GM23338 (cell line): ENCODE measurements around the gene CADPS2. TPM values are rescaled to one million over a fixed set of nuclear protein-coding genes. Genes with fewer than 3 reads are reported as not detected.

Experiments
- ATAC-seq: fragments of 200-7000 bp; cut with Tn5 transposase; 3 replicates; pipeline ENCODE4 v1.9.1; 2020
- DNase-seq: peaks from one replicate; pipeline ENCODE4 v3.0.0-alpha.2; 2015; ENCODE audit warnings: low spot score
- H2AFZ ChIP-seq: fragments of 200-600 bp; sonication (generic); 2 replicates; pipeline ENCODE4 v1.8.0; 2016; ENCODE audit warnings: antibody characterized with exemption, mild to moderate bottlenecking, moderate library complexity
- H3F3A ChIP-seq: fragments of 200-600 bp; sonication (generic); replicated peaks from 2 replicates; pipeline ENCODE4 v1.8.0; 2017; ENCODE audit warnings: antibody characterized with exemption, mixed run types, low read depth
- H3K27ac ChIP-seq: fragments of 200-600 bp; sonication (generic); 2 replicates; pipeline ENCODE4 v1.6.1; 2016; ENCODE audit warnings: low read depth
- H3K27me3 ChIP-seq: fragments of 200-600 bp; sonication (generic); 2 replicates; pipeline ENCODE4 v1.8.0; 2016; ENCODE audit warnings: mild to moderate bottlenecking, mixed run types, moderate library complexity; ENCODE audit not compliant: insufficient read depth
- H3K36me3 ChIP-seq: fragments of 200-600 bp; sonication (generic); 2 replicates; pipeline ENCODE4 v1.8.0; 2016; ENCODE audit warnings: mild to moderate bottlenecking; ENCODE audit not compliant: insufficient read depth
- H3K4me1 ChIP-seq: fragments of 200-600 bp; sonication (generic); 2 replicates; pipeline ENCODE4 v1.8.0; 2016; ENCODE audit warnings: mild to moderate bottlenecking, moderate library complexity; ENCODE audit not compliant: insufficient read depth
- H3K4me2 ChIP-seq: fragments of 200-600 bp; sonication (generic); 2 replicates; pipeline ENCODE4 v1.7.1; 2017; ENCODE audit warnings: mixed run types
- H3K4me3 ChIP-seq: fragments of 200-600 bp; sonication (generic); 2 replicates; pipeline ENCODE4 v1.6.1; 2016; ENCODE audit warnings: mixed run types
- H3K79me2 ChIP-seq: fragments of 200-600 bp; sonication (generic); replicated peaks from 2 replicates; pipeline ENCODE4 v1.8.0; 2017; ENCODE audit warnings: mild to moderate bottlenecking; ENCODE audit not compliant: insufficient read depth
- H3K9me2 ChIP-seq: fragments of 200-600 bp; sonication (generic); 2 replicates; pipeline ENCODE4 v1.8.0; 2017; ENCODE audit not compliant: insufficient read depth
- H4K20me1 ChIP-seq: fragments of 200-600 bp; sonication (generic); replicated peaks from 2 replicates; pipeline ENCODE4 v1.8.0; 2017; ENCODE audit warnings: mild to moderate bottlenecking; ENCODE audit not compliant: insufficient read depth
- H3K27ac Mint-ChIP-seq: 2 replicates; pipeline ENCODE4 v1.8.0; 2020; ENCODE audit warnings: inconsistent platforms, mild to moderate bottlenecking, moderate library complexity, mixed read lengths
- H3K27me3 Mint-ChIP-seq: 3 replicates; pipeline ENCODE4 v1.8.0; 2022; ENCODE audit warnings: low read depth, mild to moderate bottlenecking, moderate library complexity, mixed read lengths, inconsistent platforms; ENCODE audit not compliant: insufficient read depth, poor library complexity
- H3K36me3 Mint-ChIP-seq: 3 replicates; pipeline ENCODE4 v1.8.0; 2021; ENCODE audit warnings: low read depth, mild to moderate bottlenecking, inconsistent platforms, moderate library complexity, mixed read lengths
- H3K4me1 Mint-ChIP-seq: 3 replicates; pipeline ENCODE4 v1.8.0; 2020; ENCODE audit warnings: mild to moderate bottlenecking, inconsistent platforms, mixed read lengths
- H3K4me3 Mint-ChIP-seq: 3 replicates; pipeline ENCODE4 v1.8.0; 2021; ENCODE audit warnings: moderate library complexity, mild to moderate bottlenecking, inconsistent platforms, mixed read lengths
- H3K9me3 Mint-ChIP-seq: 3 replicates; pipeline ENCODE4 v1.8.0; 2020; ENCODE audit warnings: moderate library complexity, mild to moderate bottlenecking, inconsistent platforms, mixed read lengths
- CREB1 ChIP-seq: fragments of 250-450 bp; sonication (Bioruptor Pico); IDR thresholded peaks from 2 replicates; pipeline ENCODE4 v1.5.0; 2020; ENCODE audit warnings: low read depth, mild to moderate bottlenecking, moderate library complexity
- EZH2 ChIP-seq: fragments of 200-600 bp; sonication (generic); IDR thresholded peaks from one replicate; pipeline ENCODE4 v1.8.0; 2017; ENCODE audit warnings: antibody characterized with exemption, mild to moderate bottlenecking, low read depth; ENCODE audit not compliant: unreplicated experiment
- EZH2phosphoT487 ChIP-seq: fragments of 200-600 bp; sonication (generic); IDR thresholded peaks from one replicate; pipeline ENCODE4 v1.8.1; 2018; ENCODE audit warnings: antibody characterized with exemption; ENCODE audit not compliant: unreplicated experiment
- JUNB ChIP-seq: IDR thresholded peaks from one replicate; pipeline ENCODE4 v1.6.1; 2016; ENCODE audit warnings: antibody characterized with exemption; ENCODE audit not compliant: unreplicated experiment
- NANOG ChIP-seq: IDR thresholded peaks from 2 replicates; pipeline ENCODE4 v1.6.1; 2016; ENCODE audit warnings: antibody characterized with exemption, borderline replicate concordance
- POLR2AphosphoS5 ChIP-seq: IDR thresholded peaks from 2 replicates; pipeline ENCODE4 v1.6.1; 2016; ENCODE audit warnings: antibody characterized with exemption, low read depth
- STAT1 ChIP-seq: IDR thresholded peaks from one replicate; pipeline ENCODE4 v1.6.1; 2016; ENCODE audit warnings: antibody characterized with exemption; ENCODE audit not compliant: unreplicated experiment
- ZNF114 ChIP-seq: fragments of 250-450 bp; sonication (Bioruptor Pico); IDR thresholded peaks from 2 replicates; pipeline ENCODE4 v1.5.0; 2020; ENCODE audit warnings: mild to moderate bottlenecking, moderate library complexity
- ZNF331 ChIP-seq: fragments of 250-450 bp; sonication (Bioruptor Pico); IDR thresholded peaks from 2 replicates; pipeline ENCODE4 v1.5.0; 2020; ENCODE audit warnings: low read depth, mild to moderate bottlenecking, moderate library complexity
- polyA plus RNA-seq: library from polyadenylated mRNA; unstranded; fragments of >200 nt; fragmentation: Nextera tagmentation; extraction: Ambion mirVana; gene quantifications from 2 replicates; pipeline ENCODE4 v1.2.1, GENCODE V29; 2016
- total RNA-seq: library from RNA; depleted of rRNA; stranded (reverse); fragments of >200 nt; shearing (Covaris generic); gene quantifications from 2 replicates; pipeline ENCODE4 v1.2.3, GENCODE V29; 2014
- TF ChIP-seq, protein P1 (sequence below): fragments of 250-450 bp; sonication (Bioruptor Pico); IDR thresholded peaks from 2 replicates; pipeline ENCODE4 v1.5.0; 2020; ENCODE audit warnings: mild to moderate bottlenecking, moderate library complexity
- TF ChIP-seq, protein P2 (sequence below): IDR thresholded peaks from one replicate; pipeline ENCODE4 v1.6.1; 2018; ENCODE audit warnings: antibody characterized with exemption; ENCODE audit not compliant: unreplicated experiment
- TF ChIP-seq, protein P3 (sequence below): IDR thresholded peaks from 2 replicates; pipeline ENCODE4 v1.6.1; 2016; ENCODE audit warnings: antibody characterized with exemption
- TF ChIP-seq, protein P4 (sequence below), 2 experiments: fragments of 200-600 bp in 1 of 2; sonication (generic) in 1 of 2; conservative IDR thresholded peaks; 2 replicates each; pipeline versions ENCODE4 v1.5.1 to v1.6.1; 2016 to 2017; ENCODE audit warnings: antibody characterized with exemption in 2 of 2, low read depth in 2 of 2, mild to moderate bottlenecking in 2 of 2, moderate library complexity in 1 of 2

CADPS2 gene
- total and polyA plus RNA-seq, 2 experiments from 2014 or later: 16.3 to 36.9 TPM

DNA sequence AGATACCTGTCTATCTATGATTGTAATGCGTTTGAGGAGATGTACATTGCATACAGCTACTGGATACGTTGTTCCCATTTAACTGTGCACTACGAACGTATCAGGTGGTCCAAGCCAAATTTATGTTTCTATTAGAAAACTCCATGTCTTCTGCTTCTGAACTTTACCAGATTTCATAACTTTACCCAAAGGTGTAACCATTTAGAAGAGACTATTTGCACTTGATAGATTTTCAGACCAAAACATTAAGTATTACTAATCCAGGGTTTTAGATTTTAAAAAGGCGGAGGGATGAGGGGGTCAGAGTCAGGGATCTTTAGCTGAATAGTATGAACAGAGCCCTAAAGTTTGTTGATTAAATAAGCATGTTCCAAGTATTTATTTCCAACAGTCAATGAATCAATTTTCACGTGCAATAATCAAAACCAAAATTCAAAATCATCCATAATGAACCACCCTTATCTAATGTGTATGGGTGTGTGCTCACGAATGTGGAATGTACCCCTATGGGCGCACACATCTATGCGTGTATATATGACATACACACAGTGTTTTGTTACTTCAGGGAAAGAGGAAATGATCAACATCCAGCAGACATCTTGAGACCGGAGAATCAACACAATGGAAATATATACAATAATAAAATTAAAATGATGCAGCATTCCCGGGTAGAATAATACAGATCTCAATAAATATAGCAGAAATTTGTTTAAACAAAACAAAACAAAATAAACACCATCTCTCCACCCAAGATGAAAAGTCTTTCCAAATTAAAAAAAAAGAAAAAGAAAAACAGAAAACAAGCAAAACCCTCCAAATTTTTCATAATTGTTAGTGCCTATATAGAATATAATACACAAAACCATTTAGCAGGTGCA, 585.1 kb downstream of the CADPS2 start:
- no peaks in the 10 kb centered on the region for H3K36me3 ChIP-seq
- H4K20me1 ChIP-seq: peaks cover 3% of the 10 kb centered on the region; the same call in 1 of the 2 replicates
- no peaks in the 10 kb centered on the region for H3K9me2 ChIP-seq
- H3F3A ChIP-seq: peaks cover 32% of the 10 kb centered on the region
- TF ChIP-seq, protein P1, sequence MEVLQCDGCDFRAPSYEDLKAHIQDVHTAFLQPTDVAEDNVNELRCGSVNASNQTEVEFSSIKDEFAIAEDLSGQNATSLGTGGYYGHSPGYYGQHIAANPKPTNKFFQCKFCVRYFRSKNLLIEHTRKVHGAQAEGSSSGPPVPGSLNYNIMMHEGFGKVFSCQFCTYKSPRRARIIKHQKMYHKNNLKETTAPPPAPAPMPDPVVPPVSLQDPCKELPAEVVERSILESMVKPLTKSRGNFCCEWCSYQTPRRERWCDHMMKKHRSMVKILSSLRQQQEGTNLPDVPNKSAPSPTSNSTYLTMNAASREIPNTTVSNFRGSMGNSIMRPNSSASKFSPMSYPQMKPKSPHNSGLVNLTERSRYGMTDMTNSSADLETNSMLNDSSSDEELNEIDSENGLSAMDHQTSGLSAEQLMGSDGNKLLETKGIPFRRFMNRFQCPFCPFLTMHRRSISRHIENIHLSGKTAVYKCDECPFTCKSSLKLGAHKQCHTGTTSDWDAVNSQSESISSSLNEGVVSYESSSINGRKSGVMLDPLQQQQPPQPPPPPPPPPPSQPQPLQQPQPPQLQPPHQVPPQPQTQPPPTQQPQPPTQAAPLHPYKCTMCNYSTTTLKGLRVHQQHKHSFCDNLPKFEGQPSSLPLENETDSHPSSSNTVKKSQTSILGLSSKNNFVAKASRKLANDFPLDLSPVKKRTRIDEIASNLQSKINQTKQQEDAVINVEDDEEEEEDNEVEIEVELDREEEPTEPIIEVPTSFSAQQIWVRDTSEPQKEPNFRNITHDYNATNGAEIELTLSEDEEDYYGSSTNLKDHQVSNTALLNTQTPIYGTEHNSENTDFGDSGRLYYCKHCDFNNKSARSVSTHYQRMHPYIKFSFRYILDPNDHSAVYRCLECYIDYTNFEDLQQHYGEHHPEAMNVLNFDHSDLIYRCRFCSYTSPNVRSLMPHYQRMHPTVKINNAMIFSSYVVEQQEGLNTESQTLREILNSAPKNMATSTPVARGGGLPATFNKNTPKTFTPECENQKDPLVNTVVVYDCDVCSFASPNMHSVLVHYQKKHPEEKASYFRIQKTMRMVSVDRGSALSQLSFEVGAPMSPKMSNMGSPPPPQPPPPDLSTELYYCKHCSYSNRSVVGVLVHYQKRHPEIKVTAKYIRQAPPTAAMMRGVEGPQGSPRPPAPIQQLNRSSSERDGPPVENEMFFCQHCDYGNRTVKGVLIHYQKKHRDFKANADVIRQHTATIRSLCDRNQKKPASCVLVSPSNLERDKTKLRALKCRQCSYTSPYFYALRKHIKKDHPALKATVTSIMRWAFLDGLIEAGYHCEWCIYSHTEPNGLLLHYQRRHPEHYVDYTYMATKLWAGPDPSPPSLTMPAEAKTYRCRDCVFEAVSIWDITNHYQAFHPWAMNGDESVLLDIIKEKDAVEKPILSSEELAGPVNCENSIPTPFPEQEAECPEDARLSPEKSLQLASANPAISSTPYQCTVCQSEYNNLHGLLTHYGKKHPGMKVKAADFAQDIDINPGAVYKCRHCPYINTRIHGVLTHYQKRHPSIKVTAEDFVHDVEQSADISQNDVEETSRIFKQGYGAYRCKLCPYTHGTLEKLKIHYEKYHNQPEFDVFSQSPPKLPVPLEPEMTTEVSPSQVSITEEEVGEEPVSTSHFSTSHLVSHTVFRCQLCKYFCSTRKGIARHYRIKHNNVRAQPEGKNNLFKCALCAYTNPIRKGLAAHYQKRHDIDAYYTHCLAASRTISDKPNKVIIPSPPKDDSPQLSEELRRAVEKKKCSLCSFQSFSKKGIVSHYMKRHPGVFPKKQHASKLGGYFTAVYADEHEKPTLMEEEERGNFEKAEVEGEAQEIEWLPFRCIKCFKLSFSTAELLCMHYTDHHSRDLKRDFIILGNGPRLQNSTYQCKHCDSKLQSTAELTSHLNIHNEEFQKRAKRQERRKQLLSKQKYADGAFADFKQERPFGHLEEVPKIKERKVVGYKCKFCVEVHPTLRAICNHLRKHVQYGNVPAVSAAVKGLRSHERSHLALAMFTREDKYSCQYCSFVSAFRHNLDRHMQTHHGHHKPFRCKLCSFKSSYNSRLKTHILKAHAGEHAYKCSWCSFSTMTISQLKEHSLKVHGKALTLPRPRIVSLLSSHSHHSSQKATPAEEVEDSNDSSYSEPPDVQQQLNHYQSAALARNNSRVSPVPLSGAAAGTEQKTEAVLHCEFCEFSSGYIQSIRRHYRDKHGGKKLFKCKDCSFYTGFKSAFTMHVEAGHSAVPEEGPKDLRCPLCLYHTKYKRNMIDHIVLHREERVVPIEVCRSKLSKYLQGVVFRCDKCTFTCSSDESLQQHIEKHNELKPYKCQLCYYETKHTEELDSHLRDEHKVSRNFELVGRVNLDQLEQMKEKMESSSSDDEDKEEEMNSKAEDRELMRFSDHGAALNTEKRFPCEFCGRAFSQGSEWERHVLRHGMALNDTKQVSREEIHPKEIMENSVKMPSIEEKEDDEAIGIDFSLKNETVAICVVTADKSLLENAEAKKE (CRISPR knock-in tag): no peak
- TF ChIP-seq STAT1 (no peak), ZNF331 (no peak), EZH2phosphoT487 (no peak), ZNF114 (CRISPR knock-in tag) (no peak), CREB1 (CRISPR knock-in tag) (no peak), NANOG (no peak), POLR2AphosphoS5 (no peak), EZH2 (no peak), JUNB (no peak)
- TF ChIP-seq, protein P2, sequence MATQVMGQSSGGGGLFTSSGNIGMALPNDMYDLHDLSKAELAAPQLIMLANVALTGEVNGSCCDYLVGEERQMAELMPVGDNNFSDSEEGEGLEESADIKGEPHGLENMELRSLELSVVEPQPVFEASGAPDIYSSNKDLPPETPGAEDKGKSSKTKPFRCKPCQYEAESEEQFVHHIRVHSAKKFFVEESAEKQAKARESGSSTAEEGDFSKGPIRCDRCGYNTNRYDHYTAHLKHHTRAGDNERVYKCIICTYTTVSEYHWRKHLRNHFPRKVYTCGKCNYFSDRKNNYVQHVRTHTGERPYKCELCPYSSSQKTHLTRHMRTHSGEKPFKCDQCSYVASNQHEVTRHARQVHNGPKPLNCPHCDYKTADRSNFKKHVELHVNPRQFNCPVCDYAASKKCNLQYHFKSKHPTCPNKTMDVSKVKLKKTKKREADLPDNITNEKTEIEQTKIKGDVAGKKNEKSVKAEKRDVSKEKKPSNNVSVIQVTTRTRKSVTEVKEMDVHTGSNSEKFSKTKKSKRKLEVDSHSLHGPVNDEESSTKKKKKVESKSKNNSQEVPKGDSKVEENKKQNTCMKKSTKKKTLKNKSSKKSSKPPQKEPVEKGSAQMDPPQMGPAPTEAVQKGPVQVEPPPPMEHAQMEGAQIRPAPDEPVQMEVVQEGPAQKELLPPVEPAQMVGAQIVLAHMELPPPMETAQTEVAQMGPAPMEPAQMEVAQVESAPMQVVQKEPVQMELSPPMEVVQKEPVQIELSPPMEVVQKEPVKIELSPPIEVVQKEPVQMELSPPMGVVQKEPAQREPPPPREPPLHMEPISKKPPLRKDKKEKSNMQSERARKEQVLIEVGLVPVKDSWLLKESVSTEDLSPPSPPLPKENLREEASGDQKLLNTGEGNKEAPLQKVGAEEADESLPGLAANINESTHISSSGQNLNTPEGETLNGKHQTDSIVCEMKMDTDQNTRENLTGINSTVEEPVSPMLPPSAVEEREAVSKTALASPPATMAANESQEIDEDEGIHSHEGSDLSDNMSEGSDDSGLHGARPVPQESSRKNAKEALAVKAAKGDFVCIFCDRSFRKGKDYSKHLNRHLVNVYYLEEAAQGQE: no peak
- TF ChIP-seq, protein P3, sequence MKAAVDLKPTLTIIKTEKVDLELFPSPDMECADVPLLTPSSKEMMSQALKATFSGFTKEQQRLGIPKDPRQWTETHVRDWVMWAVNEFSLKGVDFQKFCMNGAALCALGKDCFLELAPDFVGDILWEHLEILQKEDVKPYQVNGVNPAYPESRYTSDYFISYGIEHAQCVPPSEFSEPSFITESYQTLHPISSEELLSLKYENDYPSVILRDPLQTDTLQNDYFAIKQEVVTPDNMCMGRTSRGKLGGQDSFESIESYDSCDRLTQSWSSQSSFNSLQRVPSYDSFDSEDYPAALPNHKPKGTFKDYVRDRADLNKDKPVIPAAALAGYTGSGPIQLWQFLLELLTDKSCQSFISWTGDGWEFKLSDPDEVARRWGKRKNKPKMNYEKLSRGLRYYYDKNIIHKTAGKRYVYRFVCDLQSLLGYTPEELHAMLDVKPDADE: no peak
- TF ChIP-seq, protein P4, sequence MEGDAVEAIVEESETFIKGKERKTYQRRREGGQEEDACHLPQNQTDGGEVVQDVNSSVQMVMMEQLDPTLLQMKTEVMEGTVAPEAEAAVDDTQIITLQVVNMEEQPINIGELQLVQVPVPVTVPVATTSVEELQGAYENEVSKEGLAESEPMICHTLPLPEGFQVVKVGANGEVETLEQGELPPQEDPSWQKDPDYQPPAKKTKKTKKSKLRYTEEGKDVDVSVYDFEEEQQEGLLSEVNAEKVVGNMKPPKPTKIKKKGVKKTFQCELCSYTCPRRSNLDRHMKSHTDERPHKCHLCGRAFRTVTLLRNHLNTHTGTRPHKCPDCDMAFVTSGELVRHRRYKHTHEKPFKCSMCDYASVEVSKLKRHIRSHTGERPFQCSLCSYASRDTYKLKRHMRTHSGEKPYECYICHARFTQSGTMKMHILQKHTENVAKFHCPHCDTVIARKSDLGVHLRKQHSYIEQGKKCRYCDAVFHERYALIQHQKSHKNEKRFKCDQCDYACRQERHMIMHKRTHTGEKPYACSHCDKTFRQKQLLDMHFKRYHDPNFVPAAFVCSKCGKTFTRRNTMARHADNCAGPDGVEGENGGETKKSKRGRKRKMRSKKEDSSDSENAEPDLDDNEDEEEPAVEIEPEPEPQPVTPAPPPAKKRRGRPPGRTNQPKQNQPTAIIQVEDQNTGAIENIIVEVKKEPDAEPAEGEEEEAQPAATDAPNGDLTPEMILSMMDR (conservative IDR thresholded peaks at IDR 0.05; ENCODE audit: low read depth in 2 of 2): no peak
- peaks cover 95% of the 10 kb centered on the region for H3K27me3 ChIP-seq
- H3K4me2 ChIP-seq: peak overlapping the region; percentile 96
- no peaks in the 10 kb centered on the region for H3K36me3 Mint-ChIP-seq
- H2AFZ ChIP-seq: peak overlapping the region; percentile 99
- no peak overlapping the region for H3K27ac ChIP-seq
- H3K4me1 Mint-ChIP-seq: peaks cover 37% of the 10 kb centered on the region
- H3K27me3 Mint-ChIP-seq: peaks cover 80% of the 10 kb centered on the region
- no peaks in the 10 kb centered on the region for H3K9me3 Mint-ChIP-seq
- H3K4me3 Mint-ChIP-seq: peak overlapping the region; percentile 88
- H3K79me2 ChIP-seq: no peaks in the 10 kb centered on the region
- H3K4me1 ChIP-seq: peaks cover 37% of the 10 kb centered on the region
- no peak for ATAC-seq
- DNase-seq: no peak
- H3K4me3 ChIP-seq: peak overlapping the region; percentile 80
- no peak overlapping the region for H3K27ac Mint-ChIP-seq
